Cardiac muscle cell (in vitro differentiated cells and primary cell): ENCODE results near the gene SLC7A6OS. TPM values are rescaled to one million over a fixed set of nuclear protein-coding genes. Genes with fewer than 3 reads are reported as not detected.

ENCODE experiments used
- DNase-seq, 2 donors: peaks; one replicate each; pipeline versions ENCODE4 v3.0.0 to v3.0.0-alpha.2; 2010 to 2017; ENCODE audit warnings: low read depth in 1 of 2, low spot score in 1 of 2
- H3K27ac ChIP-seq: fragments of 200-600 bp; sonication (generic); 2 replicates; pipeline ENCODE4 v1.5.1; 2016
- H3K27me3 ChIP-seq: fragments of 200-600 bp; sonication (generic); 2 replicates; pipeline ENCODE4 v1.6.0; 2016; ENCODE audit warnings: control low read depth
- H3K36me3 ChIP-seq: fragments of 200-600 bp; sonication (generic); 2 replicates; pipeline ENCODE4 v1.5.1; 2016; ENCODE audit warnings: control low read depth
- H3K4me1 ChIP-seq: fragments of 200-600 bp; sonication (generic); 2 replicates; pipeline ENCODE4 v1.8.1; 2017; ENCODE audit warnings: low read depth, mild to moderate bottlenecking, mixed run types
- H3K4me3 ChIP-seq: fragments of 200-600 bp; sonication (generic); 2 replicates; pipeline ENCODE4 v1.5.1; 2016; ENCODE audit warnings: mild to moderate bottlenecking
- H3K9me3 ChIP-seq: fragments of 200-600 bp; sonication (generic); 2 replicates; pipeline ENCODE4 v1.5.1; 2017; ENCODE audit warnings: low read depth, mild to moderate bottlenecking, control low read depth
- CTCF ChIP-seq: IDR thresholded peaks from 2 replicates; pipeline ENCODE4 v1.5.1; 2012; ENCODE audit warnings: low read depth, mild to moderate bottlenecking, low read length
- polyA plus RNA-seq: library from polyadenylated mRNA; unstranded; fragments of >200 nt; fragmentation: Nextera tagmentation; extraction: Ambion mirVana; gene quantifications from 2 replicates; pipeline ENCODE4 v1.2.1, GENCODE V29; 2016
- total RNA-seq: library from RNA; depleted of rRNA; stranded (reverse); fragments of >200 nt; gene quantifications from 2 replicates; pipeline ENCODE4 v1.2.3, GENCODE V29; 2016

The SLC7A6OS gene
- total and polyA plus RNA-seq, 2 experiments from 2014 or later: 18.4 to 24.3 TPM

GRCh38 chr16:68274441-68274840 is 36.3 kb downstream of the SLC7A6OS start:
- H3K4me1 ChIP-seq: peaks cover 7% of the 10 kb centered on the region
- no peak for DNase-seq
- H3K9me3 ChIP-seq: no peaks in the 10 kb centered on the region
- H3K36me3 ChIP-seq: no peaks in the 10 kb centered on the region
- no peaks in the 10 kb centered on the region for H3K27me3 ChIP-seq
- no peak overlapping the region for H3K4me3 ChIP-seq
- no peak overlapping the region for H3K27ac ChIP-seq
- TF ChIP-seq CTCF: no peak

GRCh38 chr16:68273896-68274295 is 36.9 kb downstream of the SLC7A6OS start:
- no peak for TF ChIP-seq CTCF
- Histone ChIP-seq H3K36me3 (no peaks in the 10 kb centered on the region), H3K4me3 (no peak overlapping the region), H3K27ac (no peak overlapping the region), H3K9me3 (no peaks in the 10 kb centered on the region), H3K4me1 (peaks cover 7% of the 10 kb centered on the region), H3K27me3 (no peaks in the 10 kb centered on the region)
- DNase-seq: no peak

- no peaks in the 10 kb centered on the region for H3K36me3 ChIP-seq
- DNase-seq: no peak
- H3K9me3 ChIP-seq: no peaks in the 10 kb centered on the region
- no peak overlapping the region for H3K4me3 ChIP-seq
- H3K27ac ChIP-seq: no peak overlapping the region
- peaks cover 7% of the 10 kb centered on the region for H3K4me1 ChIP-seq
- TF ChIP-seq CTCF: no peak
- H3K27me3 ChIP-seq: no peaks in the 10 kb centered on the region
These were observed 37.3 kb downstream of the SLC7A6OS start for GRCh38 chr16:68273459-68273858.

GRCh38 chr16:68272507-68273209 is 38.1 kb downstream of the SLC7A6OS start:
- Histone ChIP-seq H3K36me3 (no peaks in the 10 kb centered on the region), H3K27me3 (no peaks in the 10 kb centered on the region), H3K27ac (no peak overlapping the region), H3K4me1 (peaks cover 7% of the 10 kb centered on the region), H3K4me3 (no peak overlapping the region), H3K9me3 (no peaks in the 10 kb centered on the region)
- no peak for DNase-seq
- TF ChIP-seq CTCF: no peak

- no peak overlapping the region for H3K4me3 ChIP-seq
These were observed 40.4 kb downstream of the SLC7A6OS start for GRCh38 chr16:68270353-68270752.

More at GRCh38 chr16:68270353-68270752, 40.4 kb downstream of the SLC7A6OS start:
- H3K27ac ChIP-seq: no peak overlapping the region
- H3K9me3 ChIP-seq: no peaks in the 10 kb centered on the region
- H3K27me3 ChIP-seq: no peaks in the 10 kb centered on the region
- no peak for TF ChIP-seq CTCF
- peaks cover 5% of the 10 kb centered on the region for H3K4me1 ChIP-seq
- no peak for DNase-seq
- H3K36me3 ChIP-seq: no peaks in the 10 kb centered on the region
